A673 (cell line): ENCODE results near the gene DCAKD. TPM values are rescaled to one million over a fixed set of nuclear protein-coding genes. Genes with fewer than 3 reads are reported as not detected.

Source experiments
- BruUV-seq: library from RNA; stranded (reverse); fragments of 400-500 nt; replicated peaks from 2 replicates; lab custom pipeline; 2021; lab: Mats Ljungman, UMichigan
- CTCF ChIA-PET: fragments of 300-600 bp; sonication (Branson Sonifier 250); formaldehyde crosslinking; loops from one replicate; lab custom pipeline; 2022; ENCODE audit warnings: antibody characterized with exemption; lab: Charles Lee
- POLR2A ChIA-PET: fragments of 300-600 bp; sonication (Branson Sonifier 250); formaldehyde crosslinking; loops from one replicate; lab custom pipeline; 2022; ENCODE audit warnings: antibody characterized with exemption; ENCODE audit not compliant: low non-redundant PET; lab: Charles Lee
- DNase-seq: peaks from one replicate; pipeline ENCODE4 v3.0.0-alpha.2; 2015; ENCODE audit warnings: low spot score
- H3K27ac ChIP-seq: fragments of 200-600 bp; sonication (generic); 2 replicates; pipeline ENCODE4 v1.5.1; 2016; ENCODE audit warnings: mixed run types, low read depth, mild to moderate bottlenecking, mixed read lengths, antibody characterized with exemption, low read length; ENCODE audit not compliant: poor library complexity, severe bottlenecking
- H3K27me3 ChIP-seq: fragments of 200-600 bp; sonication (generic); replicated peaks from 2 replicates; pipeline ENCODE4 v1.6.1; 2017; ENCODE audit warnings: mixed run types, low read depth, mild to moderate bottlenecking, mixed read lengths, antibody characterized with exemption, low read length; ENCODE audit not compliant: insufficient read depth, poor library complexity
- H3K36me3 ChIP-seq: fragments of 200-600 bp; sonication (generic); 2 replicates; pipeline ENCODE4 v1.6.1; 2016; ENCODE audit warnings: mixed run types, mild to moderate bottlenecking, mixed read lengths, antibody characterized with exemption, low read length; ENCODE audit not compliant: insufficient read depth, poor library complexity, severe bottlenecking
- H3K4me1 ChIP-seq: fragments of 200-600 bp; sonication (generic); 2 replicates; pipeline ENCODE4 v1.6.1; 2017; ENCODE audit warnings: mixed run types, mild to moderate bottlenecking, mixed read lengths, antibody characterized with exemption, low read length; ENCODE audit not compliant: insufficient read depth, poor library complexity, severe bottlenecking
- H3K4me3 ChIP-seq: fragments of 200-600 bp; sonication (generic); 2 replicates; pipeline ENCODE4 v1.5.1; 2016; ENCODE audit warnings: low read depth, mixed run types, mild to moderate bottlenecking, mixed read lengths, low read length; ENCODE audit not compliant: poor library complexity, severe bottlenecking
- H3K9me3 ChIP-seq: fragments of 200-600 bp; sonication (generic); 2 replicates; pipeline ENCODE4 v1.6.1; 2016; ENCODE audit warnings: mixed run types, low read depth, mild to moderate bottlenecking, mixed read lengths, antibody characterized with exemption, low read length; ENCODE audit not compliant: poor library complexity, severe bottlenecking
- CTCF ChIP-seq: fragments of 300-800, 200-600 bp; sonication (generic); conservative IDR thresholded peaks from 2 replicates; pipeline ENCODE4 v1.5.1; 2017; ENCODE audit warnings: low read depth, mild to moderate bottlenecking, antibody characterized with exemption, low read length, moderate library complexity, mixed read lengths
- EZH2 ChIP-seq: fragments of 200-600 bp; sonication (generic); IDR thresholded peaks from 2 replicates; pipeline ENCODE4 v1.6.1; 2017; ENCODE audit warnings: borderline replicate concordance, low read depth, mild to moderate bottlenecking, mixed read lengths, antibody characterized with exemption, low read length; ENCODE audit not compliant: poor library complexity, severe bottlenecking
- intact Hi-C: fragments of 100-400 bp; cut with micrococcal nuclease; formaldehyde crosslinking; loops from one replicate; pipeline ENCODE4 v1.10.0; 2022; ENCODE audit not compliant: unreplicated experiment
- total RNA-seq: library from RNA; stranded (reverse); gene quantifications from 2 replicates; pipeline ENCODE4 v1.2.3, GENCODE V29; 2021

DCAKD gene
- total RNA-seq, 1 experiment from 2014 or later: 19.1 TPM

DNA sequence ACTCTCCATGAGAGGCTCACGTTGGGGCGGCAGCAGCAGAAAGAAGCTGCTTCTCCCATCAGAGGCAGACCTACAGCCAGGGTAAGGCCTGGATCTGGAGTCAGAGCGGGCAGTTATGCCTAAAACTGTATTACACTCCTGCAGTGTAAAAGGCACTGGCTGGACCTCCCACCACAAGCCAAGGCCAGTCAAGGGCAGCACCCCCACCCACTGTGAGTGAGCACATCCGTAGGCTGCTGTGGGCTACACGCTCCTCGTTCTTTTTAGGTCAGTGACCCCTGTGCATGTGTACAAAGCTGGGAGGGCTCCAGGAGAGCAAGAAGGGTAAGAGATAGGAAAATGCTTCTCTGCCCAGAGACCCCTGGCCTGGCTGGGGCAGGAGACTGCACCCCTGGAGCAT, 20.7 kb downstream of the DCAKD start:
- ChIA-PET CTCF (no interaction called here), POLR2A (interaction anchor here (0.6 kb wide), 1 partner anchor 27 kb away, joined by 4 read pairs; no protein-coding TSS in a partner anchor)
- H3K9me3 ChIP-seq: no peaks in the 10 kb centered on the region
- BruUV-seq: no TSS peak
- intact Hi-C loops: no loop called here
- H3K4me1 ChIP-seq: no peaks in the 10 kb centered on the region
- H3K36me3 ChIP-seq: peaks cover 5% of the 10 kb centered on the region
- no peak for TF ChIP-seq EZH2
- no peak for TF ChIP-seq CTCF
- no peak overlapping the region for H3K27ac ChIP-seq
- no peak overlapping the region for H3K4me3 ChIP-seq
- no peaks in the 10 kb centered on the region for H3K27me3 ChIP-seq
- no peak for DNase-seq

DNA sequence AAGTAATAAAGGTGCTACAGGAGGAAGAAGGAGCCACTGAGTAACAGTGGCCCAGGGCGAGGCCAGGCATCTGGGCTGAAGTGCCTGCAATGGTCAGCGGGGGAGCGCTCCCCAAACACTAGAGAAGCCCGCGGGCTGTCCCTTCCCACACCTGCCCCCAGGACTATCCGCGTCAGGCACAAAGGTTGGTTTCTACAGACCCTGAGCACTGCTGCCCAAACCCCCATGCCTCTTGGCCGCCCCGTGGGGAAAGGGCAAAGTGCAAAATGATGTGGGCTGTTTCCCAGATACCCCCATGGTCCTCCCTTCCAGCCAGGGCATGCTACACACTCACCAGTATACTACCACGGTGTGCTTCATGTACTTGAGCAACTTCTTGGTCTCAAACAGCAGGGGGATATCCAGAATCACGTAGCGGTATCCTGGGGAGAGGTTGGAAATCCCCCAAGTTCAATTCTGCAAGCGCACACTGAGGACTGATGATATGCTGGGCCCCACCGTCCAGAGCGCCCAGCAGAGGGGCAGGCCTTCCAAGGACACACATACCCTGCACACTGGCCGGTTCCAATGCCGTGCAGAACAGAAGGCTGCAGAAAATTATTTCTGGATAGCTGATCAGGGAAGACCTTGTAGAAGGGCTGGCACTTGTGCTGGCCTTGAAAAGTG, 21.5 kb downstream of the DCAKD start:
- H3K9me3 ChIP-seq: no peaks in the 10 kb centered on the region
- ChIA-PET CTCF (no interaction called here), POLR2A (no interaction called here)
- DNase-seq: no peak
- H3K36me3 ChIP-seq: peaks cover 5% of the 10 kb centered on the region
- H3K4me3 ChIP-seq: no peak overlapping the region
- no peak overlapping the region for H3K27ac ChIP-seq
- BruUV-seq: no TSS peak
- no peaks in the 10 kb centered on the region for H3K27me3 ChIP-seq
- intact Hi-C loops: no loop called here
- no peak for TF ChIP-seq CTCF
- TF ChIP-seq EZH2: no peak
- H3K4me1 ChIP-seq: no peaks in the 10 kb centered on the region

DNA sequence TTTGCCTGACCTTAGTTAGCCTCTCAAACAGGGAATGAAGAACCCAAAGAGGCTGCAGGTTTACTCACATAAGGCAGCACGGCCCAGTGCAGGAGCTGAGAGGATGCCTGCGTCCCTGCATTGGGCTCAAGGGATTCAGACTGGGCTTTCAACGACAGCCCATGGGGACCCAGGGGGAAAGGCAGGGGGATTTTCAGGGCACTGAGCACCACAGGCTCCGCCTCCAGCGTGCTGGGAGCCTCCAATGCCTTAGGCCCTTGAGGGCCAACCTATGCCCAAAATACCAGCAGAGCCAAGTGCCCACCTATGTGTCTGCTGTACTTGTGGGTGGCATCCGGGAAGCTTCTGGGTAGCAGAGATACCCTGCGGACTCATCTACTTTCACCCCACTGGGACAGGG, 22.3 kb downstream of the DCAKD start:
- POLR2A ChIA-PET: no interaction called here
- CTCF ChIA-PET: no interaction called here
- BruUV-seq: no TSS peak

More for the DNA sequence above, 22.3 kb downstream of the DCAKD start:
- no peak overlapping the region for H3K27ac ChIP-seq
- H3K4me3 ChIP-seq: no peak overlapping the region
- DNase-seq: no peak
- no peaks in the 10 kb centered on the region for H3K4me1 ChIP-seq
- intact Hi-C loops: no loop called here
- H3K27me3 ChIP-seq: no peaks in the 10 kb centered on the region
- peaks cover 4% of the 10 kb centered on the region for H3K36me3 ChIP-seq
- no peaks in the 10 kb centered on the region for H3K9me3 ChIP-seq
- no peak for TF ChIP-seq CTCF
- TF ChIP-seq EZH2: no peak
